Endothelial cell of umbilical vein (primary cell): ENCODE data around the gene EEA1.

Source experiments
- EZH2 ChIP-seq: IDR thresholded peaks from 2 replicates; pipeline ENCODE4 v1.6.1; 2012; ENCODE audit warnings: borderline replicate concordance, low read depth, mild to moderate bottlenecking, moderate library complexity, low read length, inconsistent platforms; ENCODE audit not compliant: severe bottlenecking
- TF ChIP-seq, protein P1 (sequence below), 2 donors: IDR thresholded peaks; 1 replicate in 1 of 2; 2 replicates in 1 of 2; pipeline ENCODE4 v1.5.1; 2011; ENCODE audit warnings: low read length in 2 of 2, mild to moderate bottlenecking in 2 of 2, moderate library complexity in 2 of 2, control low read depth in 1 of 2, inconsistent platforms in 1 of 2, low read depth in 1 of 2; ENCODE audit not compliant: insufficient read depth in 1 of 2; ENCODE audit errors: extremely low read depth in 1 of 2

DNA sequence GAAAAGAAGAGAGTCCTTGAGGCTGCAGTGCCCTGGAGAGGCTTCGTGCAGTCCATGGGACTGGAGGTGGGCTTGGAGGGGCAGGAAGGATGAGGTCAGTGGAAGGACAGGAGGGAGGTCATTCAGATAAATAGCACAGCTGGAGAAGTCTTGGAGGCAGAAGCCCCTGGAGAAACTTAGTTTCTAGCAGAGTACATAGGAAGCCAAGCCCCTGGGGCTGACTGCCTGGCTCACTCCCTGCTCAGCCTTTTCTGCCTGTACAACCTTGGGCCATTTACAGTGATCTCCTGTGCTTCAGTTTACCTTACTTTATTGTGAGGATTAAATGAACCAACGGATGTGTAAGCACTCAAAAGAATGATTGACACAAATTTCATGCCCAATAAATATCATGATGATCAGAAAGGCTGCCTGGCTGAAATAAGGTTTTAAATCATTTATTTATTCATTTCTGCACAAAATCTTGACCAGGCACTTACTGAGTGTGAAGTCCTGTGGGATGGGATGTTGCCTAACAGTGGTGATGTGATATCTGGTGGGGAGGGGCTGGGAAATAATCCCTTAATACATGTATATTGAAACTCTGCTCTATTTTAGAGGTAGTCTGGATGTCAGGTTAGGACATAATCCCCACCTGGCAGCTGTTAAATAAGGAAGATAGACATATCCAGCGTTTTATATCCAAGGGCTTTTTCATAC lies 172.0 kb downstream of the EEA1 start:
- TF ChIP-seq, protein P1, sequence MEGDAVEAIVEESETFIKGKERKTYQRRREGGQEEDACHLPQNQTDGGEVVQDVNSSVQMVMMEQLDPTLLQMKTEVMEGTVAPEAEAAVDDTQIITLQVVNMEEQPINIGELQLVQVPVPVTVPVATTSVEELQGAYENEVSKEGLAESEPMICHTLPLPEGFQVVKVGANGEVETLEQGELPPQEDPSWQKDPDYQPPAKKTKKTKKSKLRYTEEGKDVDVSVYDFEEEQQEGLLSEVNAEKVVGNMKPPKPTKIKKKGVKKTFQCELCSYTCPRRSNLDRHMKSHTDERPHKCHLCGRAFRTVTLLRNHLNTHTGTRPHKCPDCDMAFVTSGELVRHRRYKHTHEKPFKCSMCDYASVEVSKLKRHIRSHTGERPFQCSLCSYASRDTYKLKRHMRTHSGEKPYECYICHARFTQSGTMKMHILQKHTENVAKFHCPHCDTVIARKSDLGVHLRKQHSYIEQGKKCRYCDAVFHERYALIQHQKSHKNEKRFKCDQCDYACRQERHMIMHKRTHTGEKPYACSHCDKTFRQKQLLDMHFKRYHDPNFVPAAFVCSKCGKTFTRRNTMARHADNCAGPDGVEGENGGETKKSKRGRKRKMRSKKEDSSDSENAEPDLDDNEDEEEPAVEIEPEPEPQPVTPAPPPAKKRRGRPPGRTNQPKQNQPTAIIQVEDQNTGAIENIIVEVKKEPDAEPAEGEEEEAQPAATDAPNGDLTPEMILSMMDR (IDR thresholded peaks at IDR 0.05; ENCODE audit: extremely low read depth in 1 of 2, insufficient read depth in 1 of 2, low read depth in 1 of 2, low read length in 2 of 2), result no peak
- TF ChIP-seq EZH2, result no peak
